ENCODE data around the gene KLF1. TPM values are rescaled to one million over a fixed set of nuclear protein-coding genes. Genes with fewer than 3 reads are reported as not detected.

KLF1 gene
- total and polyA plus RNA-seq, 2 of the 13 experiments (the other 11 are each of a cell fraction or from before 2014, with no cell fraction given), result not detected

DNA sequence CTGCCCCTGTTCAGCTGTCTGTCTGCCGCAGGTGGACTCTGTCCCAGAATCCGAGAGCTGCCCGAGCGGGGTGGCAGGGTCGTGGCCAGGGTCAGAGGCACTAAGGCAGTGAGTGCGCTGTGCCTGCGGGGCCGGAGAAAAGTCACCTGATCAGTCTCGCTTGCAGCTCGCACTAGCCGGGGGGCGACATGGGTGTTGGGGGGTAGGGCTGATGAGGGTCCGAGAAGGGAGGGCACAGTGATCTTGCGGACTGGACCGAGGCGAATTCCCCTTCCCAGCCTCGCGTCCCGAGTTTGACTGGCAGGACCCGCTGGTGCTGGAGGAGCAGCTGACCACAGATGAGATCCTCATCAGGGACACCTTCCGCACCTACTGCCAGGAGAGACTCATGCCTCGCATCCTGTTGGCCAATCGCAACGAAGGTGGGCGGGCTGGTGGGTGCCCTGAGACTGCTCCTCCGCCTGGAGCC is 4.6 kb upstream of the KLF1 start (continued):
- TF ChIP-seq, protein P1, sequence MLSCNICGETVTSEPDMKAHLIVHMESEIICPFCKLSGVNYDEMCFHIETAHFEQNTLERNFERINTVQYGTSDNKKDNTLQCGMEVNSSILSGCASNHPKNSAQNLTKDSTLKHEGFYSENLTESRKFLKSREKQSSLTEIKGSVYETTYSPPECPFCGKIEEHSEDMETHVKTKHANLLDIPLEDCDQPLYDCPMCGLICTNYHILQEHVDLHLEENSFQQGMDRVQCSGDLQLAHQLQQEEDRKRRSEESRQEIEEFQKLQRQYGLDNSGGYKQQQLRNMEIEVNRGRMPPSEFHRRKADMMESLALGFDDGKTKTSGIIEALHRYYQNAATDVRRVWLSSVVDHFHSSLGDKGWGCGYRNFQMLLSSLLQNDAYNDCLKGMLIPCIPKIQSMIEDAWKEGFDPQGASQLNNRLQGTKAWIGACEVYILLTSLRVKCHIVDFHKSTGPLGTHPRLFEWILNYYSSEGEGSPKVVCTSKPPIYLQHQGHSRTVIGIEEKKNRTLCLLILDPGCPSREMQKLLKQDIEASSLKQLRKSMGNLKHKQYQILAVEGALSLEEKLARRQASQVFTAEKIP (CRISPR knock-in tag; IDR thresholded peaks at IDR 0.05; ENCODE audit: borderline replicate concordance), result no peak
- peak; percentile 27 for TF ChIP-seq AGO2 (optimal IDR thresholded peaks at IDR 0.05; ENCODE audit: low read depth, low read length)
- TF ChIP-seq MTA1 (CRISPR knock-in tag; IDR thresholded peaks at IDR 0.05; ENCODE audit: borderline replicate concordance), result 0 out of 2 replicates have a peak, but pooled peaks have one; percentile 48
- TF ChIP-seq ZNF746 (CRISPR knock-in tag; IDR thresholded peaks at IDR 0.05), result 0 out of 2 replicates have a peak, but pooled peaks have one; percentile 20
- TF ChIP-seq GATAD1 (CRISPR knock-in tag; IDR thresholded peaks at IDR 0.05), result no peak
- peak; percentile 20; the same call in 1 of the 2 replicates for TF ChIP-seq NFYB (CRISPR knock-in tag; IDR thresholded peaks at IDR 0.05)
- TF ChIP-seq, protein P2, sequence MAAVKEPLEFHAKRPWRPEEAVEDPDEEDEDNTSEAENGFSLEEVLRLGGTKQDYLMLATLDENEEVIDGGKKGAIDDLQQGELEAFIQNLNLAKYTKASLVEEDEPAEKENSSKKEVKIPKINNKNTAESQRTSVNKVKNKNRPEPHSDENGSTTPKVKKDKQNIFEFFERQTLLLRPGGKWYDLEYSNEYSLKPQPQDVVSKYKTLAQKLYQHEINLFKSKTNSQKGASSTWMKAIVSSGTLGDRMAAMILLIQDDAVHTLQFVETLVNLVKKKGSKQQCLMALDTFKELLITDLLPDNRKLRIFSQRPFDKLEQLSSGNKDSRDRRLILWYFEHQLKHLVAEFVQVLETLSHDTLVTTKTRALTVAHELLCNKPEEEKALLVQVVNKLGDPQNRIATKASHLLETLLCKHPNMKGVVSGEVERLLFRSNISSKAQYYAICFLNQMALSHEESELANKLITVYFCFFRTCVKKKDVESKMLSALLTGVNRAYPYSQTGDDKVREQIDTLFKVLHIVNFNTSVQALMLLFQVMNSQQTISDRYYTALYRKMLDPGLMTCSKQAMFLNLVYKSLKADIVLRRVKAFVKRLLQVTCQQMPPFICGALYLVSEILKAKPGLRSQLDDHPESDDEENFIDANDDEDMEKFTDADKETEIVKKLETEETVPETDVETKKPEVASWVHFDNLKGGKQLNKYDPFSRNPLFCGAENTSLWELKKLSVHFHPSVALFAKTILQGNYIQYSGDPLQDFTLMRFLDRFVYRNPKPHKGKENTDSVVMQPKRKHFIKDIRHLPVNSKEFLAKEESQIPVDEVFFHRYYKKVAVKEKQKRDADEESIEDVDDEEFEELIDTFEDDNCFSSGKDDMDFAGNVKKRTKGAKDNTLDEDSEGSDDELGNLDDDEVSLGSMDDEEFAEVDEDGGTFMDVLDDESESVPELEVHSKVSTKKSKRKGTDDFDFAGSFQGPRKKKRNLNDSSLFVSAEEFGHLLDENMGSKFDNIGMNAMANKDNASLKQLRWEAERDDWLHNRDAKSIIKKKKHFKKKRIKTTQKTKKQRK (IDR thresholded peaks at IDR 0.05; ENCODE audit: low read length), result no peak
- TF ChIP-seq SP1 (IDR thresholded peaks at IDR 0.05), result no peak
- TF ChIP-seq SP1 (CRISPR knock-in tag; IDR thresholded peaks at IDR 0.05), result 0 out of 2 replicates have a peak, but pooled peaks have one; percentile 30
- TF ChIP-seq, protein P3, sequence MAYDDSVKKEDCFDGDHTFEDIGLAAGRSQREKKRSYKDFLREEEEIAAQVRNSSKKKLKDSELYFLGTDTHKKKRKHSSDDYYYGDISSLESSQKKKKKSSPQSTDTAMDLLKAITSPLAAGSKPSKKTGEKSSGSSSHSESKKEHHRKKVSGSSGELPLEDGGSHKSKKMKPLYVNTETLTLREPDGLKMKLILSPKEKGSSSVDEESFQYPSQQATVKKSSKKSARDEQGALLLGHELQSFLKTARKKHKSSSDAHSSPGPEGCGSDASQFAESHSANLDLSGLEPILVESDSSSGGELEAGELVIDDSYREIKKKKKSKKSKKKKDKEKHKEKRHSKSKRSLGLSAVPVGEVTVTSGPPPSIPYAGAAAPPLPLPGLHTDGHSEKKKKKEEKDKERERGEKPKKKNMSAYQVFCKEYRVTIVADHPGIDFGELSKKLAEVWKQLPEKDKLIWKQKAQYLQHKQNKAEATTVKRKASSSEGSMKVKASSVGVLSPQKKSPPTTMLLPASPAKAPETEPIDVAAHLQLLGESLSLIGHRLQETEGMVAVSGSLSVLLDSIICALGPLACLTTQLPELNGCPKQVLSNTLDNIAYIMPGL (CRISPR knock-in tag; IDR thresholded peaks at IDR 0.05; ENCODE audit: borderline replicate concordance in 1 of 2, low read depth in 1 of 2), result no peak
- TF ChIP-seq MIER3 (CRISPR knock-in tag; IDR thresholded peaks at IDR 0.05; ENCODE audit: borderline replicate concordance), result no peak
- no peak for TF ChIP-seq GATA4 (IDR thresholded peaks at IDR 0.05; ENCODE audit: borderline replicate concordance, low read depth)
- TF ChIP-seq PCBP2 (optimal IDR thresholded peaks at IDR 0.05; ENCODE audit: low read depth, low read length, poor library complexity, severe bottlenecking), result no peak
- TF ChIP-seq, protein P4, sequence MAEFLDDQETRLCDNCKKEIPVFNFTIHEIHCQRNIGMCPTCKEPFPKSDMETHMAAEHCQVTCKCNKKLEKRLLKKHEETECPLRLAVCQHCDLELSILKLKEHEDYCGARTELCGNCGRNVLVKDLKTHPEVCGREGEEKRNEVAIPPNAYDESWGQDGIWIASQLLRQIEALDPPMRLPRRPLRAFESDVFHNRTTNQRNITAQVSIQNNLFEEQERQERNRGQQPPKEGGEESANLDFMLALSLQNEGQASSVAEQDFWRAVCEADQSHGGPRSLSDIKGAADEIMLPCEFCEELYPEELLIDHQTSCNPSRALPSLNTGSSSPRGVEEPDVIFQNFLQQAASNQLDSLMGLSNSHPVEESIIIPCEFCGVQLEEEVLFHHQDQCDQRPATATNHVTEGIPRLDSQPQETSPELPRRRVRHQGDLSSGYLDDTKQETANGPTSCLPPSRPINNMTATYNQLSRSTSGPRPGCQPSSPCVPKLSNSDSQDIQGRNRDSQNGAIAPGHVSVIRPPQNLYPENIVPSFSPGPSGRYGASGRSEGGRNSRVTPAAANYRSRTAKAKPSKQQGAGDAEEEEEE (CRISPR knock-in tag; IDR thresholded peaks at IDR 0.05; ENCODE audit: borderline replicate concordance), result 0 out of 2 replicates have a peak, but pooled peaks have one; percentile 6
- TF ChIP-seq, protein P5, sequence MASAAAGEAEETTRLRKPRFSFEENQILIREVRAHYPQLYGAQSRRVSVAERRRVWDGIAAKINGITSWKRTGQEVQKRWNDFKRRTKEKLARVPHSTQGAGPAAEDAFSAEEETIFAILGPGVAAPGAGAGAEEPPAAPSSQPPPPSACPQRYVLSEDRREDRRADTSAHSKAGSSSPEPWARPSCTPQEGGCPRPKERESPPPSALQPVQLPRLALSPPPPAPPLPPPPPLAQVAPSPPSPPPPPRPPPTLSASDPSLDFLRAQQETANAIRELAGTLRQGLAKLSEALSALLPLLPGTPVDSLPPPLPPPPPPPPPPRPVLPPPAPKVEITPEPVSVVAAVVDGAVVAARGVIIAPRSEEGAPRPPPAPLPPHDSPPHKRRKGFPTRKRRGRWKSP (CRISPR knock-in tag; IDR thresholded peaks at IDR 0.05), result no peak
- no peak for TF ChIP-seq ZNF572 (CRISPR knock-in tag; IDR thresholded peaks at IDR 0.05)
- no peak for TF ChIP-seq ZNF713 (CRISPR knock-in tag; IDR thresholded peaks at IDR 0.05)
- 0 out of 2 replicates have a peak, but pooled peaks have one; percentile 3 for TF ChIP-seq ZNF501 (CRISPR knock-in tag; IDR thresholded peaks at IDR 0.05)
- TF ChIP-seq ZNF777 (CRISPR knock-in tag; IDR thresholded peaks at IDR 0.05), result no peak
- TF ChIP-seq RFX5 (IDR thresholded peaks at IDR 0.05; ENCODE audit: low read depth, low read length), result no peak
- TF ChIP-seq FOXO1 (CRISPR knock-in tag; IDR thresholded peaks at IDR 0.05), result no peak
